Measurements from ENCODE around the gene PLXNA4. TPM values are rescaled to one million over a fixed set of nuclear protein-coding genes. Genes with fewer than 3 reads are reported as not detected.

The PLXNA4 gene
- total and polyA plus RNA-seq, 12 donors, result 0.83 to 17.0 (median 11.5) TPM

DNA sequence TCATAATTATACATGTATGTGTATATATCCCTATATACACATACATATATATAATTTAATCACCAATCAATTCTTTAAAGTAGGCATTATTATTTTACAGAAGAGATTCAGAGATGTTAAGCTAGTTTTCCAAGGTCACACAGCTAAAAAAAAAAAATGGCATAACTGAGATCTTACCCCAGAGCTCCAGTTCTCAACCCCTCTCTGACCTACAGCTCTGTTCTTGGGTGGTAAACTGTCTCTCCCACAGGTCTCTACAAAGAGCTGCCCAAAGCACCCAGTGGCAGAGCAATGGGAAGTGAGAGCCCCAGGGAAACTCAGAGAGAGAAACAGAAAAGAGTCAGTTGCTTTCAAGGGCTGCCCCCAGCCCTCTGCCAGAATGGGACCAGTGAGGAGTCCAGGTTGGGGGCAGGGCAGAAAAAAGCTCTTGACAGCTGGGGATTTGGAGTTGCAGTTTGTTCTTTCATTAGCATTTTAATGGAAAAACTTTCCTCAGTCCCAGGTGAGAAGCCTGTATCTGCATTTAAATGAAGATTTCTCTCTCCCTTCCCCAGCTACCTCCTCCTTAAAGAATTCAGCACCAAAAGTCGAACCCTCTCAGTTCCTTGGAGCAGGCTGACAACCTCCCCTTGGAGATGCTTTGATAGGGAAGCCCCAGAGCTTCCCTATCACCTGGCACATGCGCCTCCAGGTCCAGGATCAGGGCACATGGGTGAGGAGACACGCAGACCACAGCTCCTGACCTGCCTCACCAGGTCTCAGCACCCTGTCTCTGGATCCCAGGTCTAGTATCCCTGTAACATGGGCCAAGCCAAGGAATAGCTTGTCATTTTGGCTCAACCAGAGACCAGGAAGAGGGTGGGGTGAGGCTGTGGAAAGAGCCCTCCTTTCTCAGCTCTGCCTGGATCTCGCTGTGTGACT lies 388.1 kb downstream of the PLXNA4 start:
- 62 to 64% methylated on average over 4 of the region's 4 CpGs for WGBS, 2 donors
- Histone ChIP-seq H3K36me3 (peaks cover 0 to 6% (median 0%) of the 10 kb centered on the region in 9 donors), H3K4me3 (no peak overlapping the region), H3K27ac (no peak overlapping the region), H3K9me3 (peaks cover 0 to 20% (median 7%) of the 10 kb centered on the region in 11 donors), H3K27me3 (no peaks in the 10 kb centered on the region), H3K4me1 (peaks cover 0 to 4% (median 0%) of the 10 kb centered on the region in 9 donors)
- DNase-seq (no peak), ATAC-seq (no peak)
- intact Hi-C loops (cut with DNase I), result no loop called here
- TF ChIP-seq, protein P1, sequence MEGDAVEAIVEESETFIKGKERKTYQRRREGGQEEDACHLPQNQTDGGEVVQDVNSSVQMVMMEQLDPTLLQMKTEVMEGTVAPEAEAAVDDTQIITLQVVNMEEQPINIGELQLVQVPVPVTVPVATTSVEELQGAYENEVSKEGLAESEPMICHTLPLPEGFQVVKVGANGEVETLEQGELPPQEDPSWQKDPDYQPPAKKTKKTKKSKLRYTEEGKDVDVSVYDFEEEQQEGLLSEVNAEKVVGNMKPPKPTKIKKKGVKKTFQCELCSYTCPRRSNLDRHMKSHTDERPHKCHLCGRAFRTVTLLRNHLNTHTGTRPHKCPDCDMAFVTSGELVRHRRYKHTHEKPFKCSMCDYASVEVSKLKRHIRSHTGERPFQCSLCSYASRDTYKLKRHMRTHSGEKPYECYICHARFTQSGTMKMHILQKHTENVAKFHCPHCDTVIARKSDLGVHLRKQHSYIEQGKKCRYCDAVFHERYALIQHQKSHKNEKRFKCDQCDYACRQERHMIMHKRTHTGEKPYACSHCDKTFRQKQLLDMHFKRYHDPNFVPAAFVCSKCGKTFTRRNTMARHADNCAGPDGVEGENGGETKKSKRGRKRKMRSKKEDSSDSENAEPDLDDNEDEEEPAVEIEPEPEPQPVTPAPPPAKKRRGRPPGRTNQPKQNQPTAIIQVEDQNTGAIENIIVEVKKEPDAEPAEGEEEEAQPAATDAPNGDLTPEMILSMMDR (IDR thresholded peaks at IDR 0.05), result no peak

- DNase-seq, result no peak
- ATAC-seq, result no peak
- Histone ChIP-seq H3K4me3 (no peak overlapping the region), H3K4me1 (peaks cover 0 to 4% (median 0%) of the 10 kb centered on the region in 9 donors), H3K27me3 (no peaks in the 10 kb centered on the region), H3K9me3 (peaks cover 0 to 20% (median 7%) of the 10 kb centered on the region in 11 donors), H3K36me3 (peaks cover 0 to 6% (median 0%) of the 10 kb centered on the region in 9 donors), H3K27ac (no peak overlapping the region)
- intact Hi-C loops (cut with DNase I), result no loop called here
- TF ChIP-seq, protein P1 (IDR thresholded peaks at IDR 0.05), result no peak
- 95 to 96% methylated on average over 6 of the region's 6 CpGs for WGBS, 2 donors
Observed at GRCh38 chr7:132187391-132187790, 388.9 kb downstream of the PLXNA4 start.

DNA sequence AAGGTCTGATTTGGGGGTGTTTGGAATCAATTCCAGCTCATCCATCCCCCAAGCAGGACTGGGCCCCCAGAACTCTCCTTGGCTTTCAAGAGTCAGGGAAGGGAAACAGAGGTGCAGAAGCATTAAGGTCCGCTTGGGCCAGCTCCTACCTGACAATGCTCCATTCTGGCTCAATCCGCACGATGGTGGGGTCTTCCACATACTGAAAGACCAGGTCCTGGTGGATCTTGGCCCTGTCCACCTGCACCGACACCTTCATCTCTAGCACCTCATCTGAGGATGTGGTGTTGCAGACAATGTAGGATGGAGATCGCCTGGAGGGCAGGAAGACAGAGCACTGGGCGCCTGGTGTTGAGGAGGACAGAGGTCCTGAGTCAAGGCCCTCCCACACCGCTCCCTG lies 391.1 kb downstream of the PLXNA4 start:
- 96 to 99% methylated on average over 7 of the region's 7 CpGs for WGBS, 2 donors
- Histone ChIP-seq H3K4me3 (no peak overlapping the region), H3K9me3 (peaks cover 0 to 20% (median 7%) of the 10 kb centered on the region in 11 donors), H3K4me1 (no peaks in the 10 kb centered on the region), H3K27ac (no peak overlapping the region), H3K27me3 (no peaks in the 10 kb centered on the region), H3K36me3 (peaks cover 0 to 11% (median 0%) of the 10 kb centered on the region in 9 donors)
- DNase-seq, result no peak
- TF ChIP-seq, protein P1 (IDR thresholded peaks at IDR 0.05), result no peak
- intact Hi-C loops (cut with DNase I), result no loop called here
- no peak for ATAC-seq

DNA sequence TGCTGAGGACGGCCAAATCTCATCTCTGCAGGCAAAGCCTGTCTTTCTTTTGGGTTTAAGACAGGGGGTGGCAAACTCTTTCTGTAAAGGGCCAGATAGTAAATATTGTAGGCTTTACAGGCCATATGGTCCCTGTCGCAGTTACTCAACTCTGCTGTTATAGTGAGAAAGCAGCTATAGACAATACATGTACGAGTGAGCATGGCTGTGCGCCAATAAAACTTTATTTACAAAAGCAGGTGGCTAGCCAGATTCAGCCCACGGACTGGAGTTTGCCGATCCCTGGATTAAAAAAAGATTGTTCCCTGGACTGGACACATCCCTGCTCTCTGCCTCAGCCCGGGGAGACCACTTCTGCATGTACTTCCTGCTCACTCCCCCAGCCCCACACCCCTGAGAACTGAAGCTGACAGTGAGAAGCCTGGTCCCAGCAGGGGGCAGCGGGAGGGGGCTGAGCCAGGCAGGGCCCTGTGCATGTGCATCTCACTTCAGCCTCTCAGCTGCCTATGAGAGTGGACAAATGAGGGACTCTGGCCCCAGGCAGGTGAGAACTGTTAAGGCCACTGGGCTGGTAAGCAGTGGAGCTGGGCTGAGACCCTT lies 392.4 kb downstream of the PLXNA4 start:
- DNase-seq (no peak), ATAC-seq (no peak)
- Histone ChIP-seq H3K27ac (no peak overlapping the region), H3K36me3 (peaks cover 0 to 11% (median 0%) of the 10 kb centered on the region in 9 donors), H3K4me3 (no peak overlapping the region), H3K27me3 (no peaks in the 10 kb centered on the region), H3K9me3 (peaks cover 0 to 20% (median 7%) of the 10 kb centered on the region in 11 donors), H3K4me1 (no peaks in the 10 kb centered on the region)
- TF ChIP-seq, protein P1 (IDR thresholded peaks at IDR 0.05), result no peak
- WGBS, 2 donors, result 74 to 75% methylated on average over 8 of the region's 8 CpGs
- intact Hi-C loops (cut with DNase I), result no loop called here

Measured in heart right ventricle (tissue), 16 donors.